ENCODE results near the gene GMPR.
"Not testable (repeated sequence)": the region's sequence is repeated elsewhere in the genome, so short reads cannot be mapped to it uniquely, and the experiment has no call there.

Gene GMPR

GRCh38 chr6:16225062-16225731 lies 13.2 kb upstream of the GMPR start:
- not testable (repeated sequence) for DNase-seq (ENCODE audit: low spot score)

- DNase-seq (ENCODE audit: low spot score): not testable (repeated sequence)
These were observed 12.0 kb upstream of the GMPR start for GRCh38 chr6:16226117-16227047.

- no peak for DNase-seq (ENCODE audit: low spot score)
These were observed 11.3 kb upstream of the GMPR start for GRCh38 chr6:16227048-16227562.

- no peak for DNase-seq (ENCODE audit: low spot score)
These were observed 10.8 kb upstream of the GMPR start for GRCh38 chr6:16227605-16228004.

- no peak for DNase-seq (ENCODE audit: low spot score)
These were observed 10.3 kb upstream of the GMPR start for GRCh38 chr6:16228043-16228442.

GRCh38 chr6:16228709-16229665 lies 9.4 kb upstream of the GMPR start:
- DNase-seq (ENCODE audit: low spot score): no peak

- no peak for DNase-seq (ENCODE audit: low spot score)
These were observed 8.7 kb upstream of the GMPR start for GRCh38 chr6:16229700-16230099.

GRCh38 chr6:16230953-16231352 lies 7.4 kb upstream of the GMPR start:
- DNase-seq (ENCODE audit: low spot score): no peak

- DNase-seq (ENCODE audit: low spot score): no peak
These were observed 6.3 kb upstream of the GMPR start for GRCh38 chr6:16232086-16232485.

- DNase-seq (ENCODE audit: low spot score): no peak
These were observed 2.3 kb upstream of the GMPR start for GRCh38 chr6:16236009-16236501.

- DNase-seq (ENCODE audit: low spot score): peak; percentile 68
These were observed 1.7 kb upstream of the GMPR start for GRCh38 chr6:16236631-16237199.

- DNase-seq (ENCODE audit: low spot score): no peak
These were observed 1.1 kb upstream of the GMPR start for GRCh38 chr6:16237242-16237641.

- DNase-seq (ENCODE audit: low spot score): peak; percentile 65
These were observed 793 bp downstream of the GMPR start for GRCh38 chr6:16238963-16239797.

- peak; percentile 90 for DNase-seq (ENCODE audit: low spot score)
These were observed 1.4 kb downstream of the GMPR start for GRCh38 chr6:16239798-16240123.

GRCh38 chr6:16240589-16241320 lies 2.4 kb downstream of the GMPR start:
- peak; percentile 30 for DNase-seq (ENCODE audit: low spot score)

GRCh38 chr6:16241321-16241689 lies 2.9 kb downstream of the GMPR start:
- DNase-seq (ENCODE audit: low spot score): no peak

GRCh38 chr6:16243055-16243454 lies 4.7 kb downstream of the GMPR start:
- peak; percentile 14 for DNase-seq (ENCODE audit: low spot score)

- DNase-seq (ENCODE audit: low spot score): no peak
These were observed 5.3 kb downstream of the GMPR start for GRCh38 chr6:16243664-16244063.

- peak; percentile 48 for DNase-seq (ENCODE audit: low spot score)
These were observed 6.1 kb downstream of the GMPR start for GRCh38 chr6:16244446-16244845.

- no peak for DNase-seq (ENCODE audit: low spot score)
These were observed 6.6 kb downstream of the GMPR start for GRCh38 chr6:16244869-16245451.

Measured in hematopoietic multipotent progenitor cell treated with erythropoietin and hydrocortisone succinate and interleukin-3 and kit ligand, for 15 days (in vitro differentiated cells).